H9 (cell line): Measurements from ENCODE around the gene UBE2D2. TPM values are rescaled to one million over a fixed set of nuclear protein-coding genes. Genes with fewer than 3 reads are reported as not detected.

ENCODE experiments used
- DNase-seq: peaks from one replicate; pipeline ENCODE4 v3.0.0-alpha.2; 2017
- H2AFZ ChIP-seq: one replicate; pipeline ENCODE4 v1.6.1; 2013; ENCODE audit warnings: mild to moderate bottlenecking, low read length, control low read depth, moderate library complexity
- H2AK5ac ChIP-seq: 2 replicates; pipeline ENCODE4 v1.6.1; 2013; ENCODE audit warnings: low read length, control low read depth, mixed read lengths; ENCODE audit not compliant: insufficient read length
- H2BK120ac ChIP-seq: one replicate; pipeline ENCODE4 v1.6.1; 2013; ENCODE audit warnings: low read depth, mild to moderate bottlenecking, low read length, control low read depth, inconsistent platforms; ENCODE audit not compliant: poor library complexity, severe bottlenecking
- H2BK12ac ChIP-seq: 2 replicates; pipeline ENCODE4 v1.6.1; 2013; ENCODE audit warnings: low read length, control low read depth, mixed read lengths, low read depth; ENCODE audit not compliant: insufficient read length
- H2BK15ac ChIP-seq: 2 replicates; pipeline ENCODE4 v1.6.1; 2013; ENCODE audit warnings: low read depth, low read length, control low read depth
- H2BK20ac ChIP-seq: one replicate; pipeline ENCODE4 v1.6.1; 2013; ENCODE audit warnings: low read depth, mild to moderate bottlenecking, low read length, control low read depth, inconsistent platforms; ENCODE audit not compliant: poor library complexity, severe bottlenecking
- H2BK5ac ChIP-seq: 2 replicates; pipeline ENCODE4 v1.6.1; 2013; ENCODE audit warnings: low read length, control low read depth, mixed read lengths; ENCODE audit not compliant: insufficient read length
- H3K14ac ChIP-seq: 2 replicates; pipeline ENCODE4 v1.6.1; 2013; ENCODE audit warnings: low read length, control low read depth; ENCODE audit not compliant: insufficient read depth
- H3K18ac ChIP-seq: 2 replicates; pipeline ENCODE4 v1.6.1; 2013; ENCODE audit warnings: low read depth, mild to moderate bottlenecking, mixed read lengths, low read length, control low read depth; ENCODE audit not compliant: insufficient read length
- H3K23ac ChIP-seq: 2 replicates; pipeline ENCODE4 v1.6.1; 2013; ENCODE audit warnings: low read length, control low read depth, mixed read lengths, low read depth; ENCODE audit not compliant: insufficient read length
- H3K23me2 ChIP-seq: 2 replicates; pipeline ENCODE4 v1.6.1; 2013; ENCODE audit warnings: low read depth, mild to moderate bottlenecking, mixed read lengths, low read length, control low read depth; ENCODE audit not compliant: insufficient read length, poor library complexity, severe bottlenecking
- H3K27ac ChIP-seq: 2 replicates; pipeline ENCODE4 v1.5.1; 2013; ENCODE audit warnings: low read length, control low read depth, mixed read lengths, low read depth; ENCODE audit not compliant: insufficient read length
- H3K27me3 ChIP-seq: 2 replicates; pipeline ENCODE4 v1.6.1; 2013; ENCODE audit warnings: low read length, control low read depth, inconsistent platforms; ENCODE audit not compliant: insufficient read depth
- H3K4ac ChIP-seq: 2 replicates; pipeline ENCODE4 v1.6.1; 2013; ENCODE audit warnings: low read depth, mild to moderate bottlenecking, control low read depth, inconsistent platforms, low read length, moderate library complexity
- H3K4me1 ChIP-seq: 2 replicates; pipeline ENCODE4 v1.6.1; 2013; ENCODE audit warnings: low read length, control low read depth, inconsistent platforms; ENCODE audit not compliant: insufficient read depth
- H3K4me2 ChIP-seq: 2 replicates; pipeline ENCODE4 v1.6.1; 2013; ENCODE audit warnings: low read length, control low read depth, mixed read lengths; ENCODE audit not compliant: insufficient read length, insufficient read depth
- H3K56ac ChIP-seq: 2 replicates; pipeline ENCODE4 v1.6.1; 2013; ENCODE audit warnings: low read depth, mild to moderate bottlenecking, mixed read lengths, low read length, control low read depth; ENCODE audit not compliant: insufficient read length
- H3K79me1 ChIP-seq: 2 replicates; pipeline ENCODE4 v1.6.1; 2013; ENCODE audit warnings: low read depth, mild to moderate bottlenecking, moderate library complexity, low read length, control low read depth, inconsistent platforms; ENCODE audit not compliant: insufficient read depth, poor library complexity, severe bottlenecking
- H3K79me2 ChIP-seq: 2 replicates; pipeline ENCODE4 v1.6.1; 2013; ENCODE audit warnings: low read length, control low read depth, inconsistent platforms; ENCODE audit not compliant: insufficient read depth
- H3K9ac ChIP-seq: 2 replicates; pipeline ENCODE4 v1.6.1; 2013; ENCODE audit warnings: low read length, control low read depth, mixed read lengths; ENCODE audit not compliant: insufficient read length; ENCODE audit errors: extremely low read depth
- H3K9me3 ChIP-seq: one replicate; pipeline ENCODE4 v1.6.1; 2013; ENCODE audit warnings: low read depth, low read length, inconsistent platforms; ENCODE audit not compliant: control insufficient read depth
- H3T11ph ChIP-seq: one replicate; pipeline ENCODE4 v1.6.1; 2013; ENCODE audit warnings: mild to moderate bottlenecking, low read length, control low read depth, inconsistent platforms
- H4K20me1 ChIP-seq: one replicate; pipeline ENCODE4 v1.6.1; 2013; ENCODE audit not compliant: control insufficient read depth, insufficient read length, insufficient read depth
- H4K5ac ChIP-seq: 2 replicates; pipeline ENCODE4 v1.6.1; 2013; ENCODE audit warnings: low read depth, mild to moderate bottlenecking, mixed read lengths, low read length, control low read depth; ENCODE audit not compliant: insufficient read length
- H4K8ac ChIP-seq: replicated peaks from 2 replicates; pipeline ENCODE4 v1.6.1; 2013; ENCODE audit warnings: low read length, control low read depth, mixed read lengths, low read depth; ENCODE audit not compliant: insufficient read length
- H4K91ac ChIP-seq: 2 replicates; pipeline ENCODE4 v1.6.1; 2013; ENCODE audit warnings: low read depth, mild to moderate bottlenecking, moderate library complexity, mixed read lengths, low read length, control low read depth; ENCODE audit not compliant: insufficient read length
- H3K27ac Mint-ChIP-seq, 3 experiments: 2 replicates in 2 of 3; 3 replicates in 1 of 3; pipeline ENCODE4 v1.8.0; 2020 to 2021; ENCODE audit warnings: mixed read lengths in 3 of 3, mild to moderate bottlenecking in 1 of 3, moderate library complexity in 1 of 3
- H3K27me3 Mint-ChIP-seq: 2 replicates; pipeline ENCODE4 v1.8.0; 2021; ENCODE audit warnings: low read depth, mild to moderate bottlenecking, moderate library complexity, mixed read lengths
- H3K36me3 Mint-ChIP-seq, 3 experiments: 2 replicates in 2 of 3; 3 replicates in 1 of 3; pipeline ENCODE4 v1.8.0; 2020 to 2021; ENCODE audit warnings: low read depth in 3 of 3, mixed read lengths in 3 of 3; ENCODE audit not compliant: insufficient read depth in 1 of 3
- H3K4me1 Mint-ChIP-seq, 2 experiments: 2 replicates each; pipeline ENCODE4 v1.8.0; 2020; ENCODE audit warnings: mixed read lengths in 2 of 2
- H3K4me3 Mint-ChIP-seq, 2 experiments: 2 replicates in 1 of 2; 3 replicates in 1 of 2; pipeline ENCODE4 v1.8.0; 2020 to 2021; ENCODE audit warnings: mild to moderate bottlenecking in 2 of 2, mixed read lengths in 2 of 2, moderate library complexity in 1 of 2
- H3K9me3 Mint-ChIP-seq, 2 experiments: 2 replicates in 1 of 2; 3 replicates in 1 of 2; pipeline ENCODE4 v1.8.0; 2020; ENCODE audit warnings: mild to moderate bottlenecking in 2 of 2, mixed read lengths in 2 of 2, moderate library complexity in 1 of 2
- CTCF ChIP-seq: fragments of 200-600 bp; sonication (generic); conservative IDR thresholded peaks from 3 replicates; pipeline ENCODE4 v1.8.0; 2021; ENCODE audit warnings: antibody characterized with exemption, mild to moderate bottlenecking
- WGBS: extraction: QIAGEN DNeasy Blood & Tissue Kit; methylation state at CpG from one replicate; pipeline ENCODE4 v1.1.7; 2013; ENCODE audit warnings: missing lambda C conversion rate, low lambda C conversion rate, mixed read lengths; ENCODE audit not compliant: insufficient read length; ENCODE audit errors: extremely low coverage; 5-methylcytosine and 5-hydroxymethylcytosine counted together
- total RNA-seq: library from RNA; stranded (reverse); gene quantifications from 2 replicates; pipeline ENCODE4 v1.2.1, GENCODE V29; 2021

Gene UBE2D2
- total RNA-seq, 1 experiment from 2014 or later = 236 TPM

DNA sequence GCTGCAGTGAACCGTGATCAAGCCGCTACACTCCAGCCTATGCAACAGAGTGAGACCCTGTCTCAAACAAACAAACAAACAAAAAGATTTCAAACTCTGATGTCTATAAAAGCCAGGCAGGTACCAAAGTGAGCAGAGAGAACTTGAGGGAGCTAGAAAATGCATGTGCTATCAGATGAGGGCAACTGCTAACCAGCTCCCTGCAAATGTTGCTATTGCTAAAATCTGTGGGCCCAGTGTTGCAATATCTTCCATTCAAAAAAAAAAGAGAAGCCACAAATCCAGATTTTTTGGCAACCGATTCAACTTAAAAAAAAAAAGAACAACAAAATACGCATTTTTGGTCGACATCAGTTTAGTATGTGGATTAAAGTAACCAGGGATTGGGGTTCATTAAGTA, 5.5 kb downstream of the UBE2D2 start:
- Histone ChIP-seq H2AK5ac (no peak overlapping the region), H4K8ac (no peak overlapping the region), H2AFZ (no peak overlapping the region), H3K18ac (no peak overlapping the region), H3K56ac (no peak overlapping the region), H3K23ac (no peak overlapping the region), H2BK120ac (no peak overlapping the region), H3K27ac (no peak overlapping the region), H4K20me1 (no peaks in the 10 kb centered on the region), H4K91ac (no peak overlapping the region), H3K79me2 (peaks cover 59% of the 10 kb centered on the region; the same call in 1 of the 2 replicates), H3K79me1 (no peaks in the 10 kb centered on the region), H3K23me2 (no peaks in the 10 kb centered on the region), H3K27me3 (no peaks in the 10 kb centered on the region), H3K14ac (no peak overlapping the region), H2BK5ac (no peak overlapping the region), H4K5ac (no peak overlapping the region), H2BK12ac (no peak overlapping the region), H3K4me1 (no peaks in the 10 kb centered on the region), H3K4ac (no peak overlapping the region), H3K9me3 (no peaks in the 10 kb centered on the region), H2BK20ac (no peak overlapping the region), H3K9ac (no peak overlapping the region), H3T11ph (no peak overlapping the region), H2BK15ac (no peak overlapping the region), H3K4me2 (no peak overlapping the region)
- H3K4me3 Mint-ChIP-seq = no peak overlapping the region
- H3K4me1 Mint-ChIP-seq = peaks cover 14 to 31% of the 10 kb centered on the region in 2 experiments
- TF ChIP-seq CTCF = no peak
- H3K9me3 Mint-ChIP-seq = no peaks in the 10 kb centered on the region
- no CpG with 5 or more reads among the region's 5 CpGs for WGBS
- H3K27me3 Mint-ChIP-seq = no peaks in the 10 kb centered on the region
- no peak for DNase-seq
- H3K36me3 Mint-ChIP-seq = peaks cover 36 to 61% (median 44%) of the 10 kb centered on the region in 3 experiments
- peak overlapping the region in 1 of 3 experiments; percentile 24; a peak in 1 of 7 replicates for H3K27ac Mint-ChIP-seq
